Measurements from ENCODE around the gene AGMAT.

Gene AGMAT

DNA sequence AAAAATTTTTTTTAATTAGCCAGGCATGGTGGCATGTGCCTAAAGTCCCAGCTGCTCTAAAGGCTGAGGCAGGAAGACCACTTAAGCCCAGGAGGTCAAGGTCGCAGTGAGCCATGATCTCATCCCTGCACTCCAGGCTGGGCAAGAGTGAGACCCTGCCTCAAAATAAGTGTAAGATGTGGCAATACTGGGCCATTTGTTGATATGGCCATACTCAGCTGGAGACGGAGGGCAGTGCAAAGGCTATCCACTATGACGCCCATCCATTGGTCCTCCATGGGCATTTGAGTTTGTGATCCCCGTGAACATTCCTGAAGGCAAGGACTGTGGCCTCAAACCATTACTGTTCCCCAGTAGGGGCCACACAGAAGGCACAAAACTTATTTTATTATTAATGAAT is 62.3 kb downstream of the AGMAT start:
- no peak for DNase-seq
